NOMO-1 treated with DMSO at 0.1 percent for 48 hours (cell line): ENCODE data around the gene ITPA.
"Not testable (repeated sequence)": the region's sequence is repeated elsewhere in the genome, so short reads cannot be mapped to it uniquely, and the experiment has no call there.

Experiments
- DNase-seq: peaks from one replicate; lab custom pipeline; 2025; ENCODE audit not compliant: unreplicated experiment; lab: John Stamatoyannopoulos, UW

Gene ITPA

GRCh38 chr20:3199206-3199605 is 10.1 kb upstream of the ITPA start:
- no peak for DNase-seq

GRCh38 chr20:3199976-3200755 is 9.1 kb upstream of the ITPA start:
- no peak for DNase-seq

GRCh38 chr20:3202965-3203314 is 6.4 kb upstream of the ITPA start:
- DNase-seq: no peak

GRCh38 chr20:3203315-3204123 is 5.8 kb upstream of the ITPA start:
- no peak for DNase-seq

- peak; percentile 73 for DNase-seq
These were observed 5.0 kb upstream of the ITPA start, which contains the start of gene DDRGK1 for GRCh38 chr20:3204124-3204794. Gene DDRGK1, minus strand, starts transcription at chr20:3204682. Its CDS starts 55 bp downstream, at chr20:3204627.

- DNase-seq: peak; percentile 27
These were observed 477 bp upstream of the ITPA start for GRCh38 chr20:3208786-3209256.

GRCh38 chr20:3209946-3210317 is 634 bp downstream of the ITPA start:
- no peak for DNase-seq

- DNase-seq: no peak
These were observed 1.0 kb downstream of the ITPA start for GRCh38 chr20:3210346-3210745.

GRCh38 chr20:3213226-3213625 is 3.9 kb downstream of the ITPA start:
- no peak for DNase-seq

GRCh38 chr20:3215359-3215917 is 6.1 kb downstream of the ITPA start:
- not testable (repeated sequence) for DNase-seq

GRCh38 chr20:3218307-3218988 is 9.2 kb downstream of the ITPA start:
- DNase-seq: no peak

- DNase-seq: no peak
These were observed 12.3 kb downstream of the ITPA start for GRCh38 chr20:3221398-3222226.

GRCh38 chr20:3222635-3223600 is 13.6 kb downstream of the ITPA start:
- DNase-seq: no peak

GRCh38 chr20:3223651-3223993 is 14.3 kb downstream of the ITPA start:
- DNase-seq: no peak

GRCh38 chr20:3223994-3224680 is 14.8 kb downstream of the ITPA start:
- no peak for DNase-seq

GRCh38 chr20:3224681-3225421 is 15.6 kb downstream of the ITPA start:
- no peak for DNase-seq

GRCh38 chr20:3226093-3226492 is 16.8 kb downstream of the ITPA start:
- no peak for DNase-seq

GRCh38 chr20:3226864-3227263 is 17.6 kb downstream of the ITPA start:
- no peak for DNase-seq
